Breast epithelium (tissue), 3 donors: ENCODE results near the gene KCNJ6.

Experiments
- CTCF ChIP-seq, 3 donors: fragments of 450-650 bp; IDR thresholded peaks; one replicate each; pipeline ENCODE4 v1.5.1; 2016 to 2017; ENCODE audit warnings: antibody characterized with exemption in 3 of 3, mild to moderate bottlenecking in 3 of 3, moderate library complexity in 3 of 3
- POLR2A ChIP-seq: fragments of 450-650 bp; IDR thresholded peaks from one replicate; pipeline ENCODE4 v1.6.1; 2016; ENCODE audit warnings: antibody characterized with exemption, mild to moderate bottlenecking, moderate library complexity

DNA sequence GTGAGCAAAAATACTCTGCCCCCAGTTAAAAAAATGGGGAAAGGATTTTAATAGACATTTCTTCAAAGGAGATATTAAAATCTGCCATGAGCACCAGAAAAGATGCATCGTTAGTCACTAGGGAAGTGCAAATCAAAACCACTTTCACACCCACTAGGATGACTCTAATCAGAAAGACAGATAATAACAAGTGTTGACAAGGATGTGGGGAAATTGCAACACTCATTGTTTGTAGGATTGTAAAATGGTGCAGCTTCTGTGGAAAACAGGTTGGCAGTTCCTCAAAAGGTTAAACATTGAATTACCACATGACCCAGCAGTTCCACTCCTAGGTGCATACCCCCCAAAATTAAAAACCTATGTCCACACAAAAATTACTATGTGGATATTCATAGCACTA, 112.3 kb downstream of the KCNJ6 start:
- TF ChIP-seq POLR2A (no peak), CTCF (IDR thresholded peaks at IDR 0.05) (no peak)
